GM19099 (cell line): ENCODE results near the gene OXCT1.

Experiments
- POLR2A ChIP-seq: IDR thresholded peaks from 3 replicates; pipeline ENCODE4 v1.6.1; 2011; ENCODE audit warnings: low read depth; ENCODE audit not compliant: insufficient read length; ENCODE audit errors: extremely low read depth

Gene OXCT1

GRCh38 chr5:41817625-41818301 lies 52.5 kb downstream of the OXCT1 start:
- no peak for TF ChIP-seq POLR2A

GRCh38 chr5:41815663-41816229 lies 54.5 kb downstream of the OXCT1 start:
- TF ChIP-seq POLR2A: no peak

GRCh38 chr5:41815261-41815660 lies 55.0 kb downstream of the OXCT1 start:
- TF ChIP-seq POLR2A: no peak

- TF ChIP-seq POLR2A: no peak
Measured at GRCh38 chr5:41812156-41812555, 58.1 kb downstream of the OXCT1 start.

- no peak for TF ChIP-seq POLR2A
Measured at GRCh38 chr5:41809128-41809527, 61.1 kb downstream of the OXCT1 start.

GRCh38 chr5:41808294-41808693 lies 61.9 kb downstream of the OXCT1 start:
- TF ChIP-seq POLR2A: no peak

GRCh38 chr5:41797662-41798061 lies 72.6 kb downstream of the OXCT1 start:
- TF ChIP-seq POLR2A: no peak

- TF ChIP-seq POLR2A: no peak
Measured at GRCh38 chr5:41796061-41796460, 74.2 kb downstream of the OXCT1 start.

GRCh38 chr5:41795125-41795524 lies 75.1 kb downstream of the OXCT1 start:
- no peak for TF ChIP-seq POLR2A

- TF ChIP-seq POLR2A: no peak
Measured at GRCh38 chr5:41794471-41794870, 75.8 kb downstream of the OXCT1 start.

- no peak for TF ChIP-seq POLR2A
Measured at GRCh38 chr5:41793141-41793770, 77.0 kb downstream of the OXCT1 start.

GRCh38 chr5:41790038-41790776 lies 80.0 kb downstream of the OXCT1 start:
- no peak for TF ChIP-seq POLR2A

GRCh38 chr5:41789434-41789833 lies 80.8 kb downstream of the OXCT1 start:
- no peak for TF ChIP-seq POLR2A

GRCh38 chr5:41788941-41789368 lies 81.3 kb downstream of the OXCT1 start:
- no peak for TF ChIP-seq POLR2A

- no peak for TF ChIP-seq POLR2A
Measured at GRCh38 chr5:41787265-41787664, 83.0 kb downstream of the OXCT1 start.
